ENCODE results near the gene ZNF268. TPM values are rescaled to one million over a fixed set of nuclear protein-coding genes. Genes with fewer than 3 reads are reported as not detected.

Gene ZNF268
- total and polyA plus RNA-seq, 2 of the 13 experiments (the other 11 are each of a cell fraction or from before 2014, with no cell fraction given): 7.6 to 31.3 TPM

GRCh38 chr12:133181238-133181959 is at the start of gene ZNF268 (continued):
- TF ChIP-seq MYPOP (CRISPR knock-in tag; IDR thresholded peaks at IDR 0.05) (no peak; the same call in 1 of the 2 replicates), ZNF10 (CRISPR knock-in tag; IDR thresholded peaks at IDR 0.05; ENCODE audit: borderline replicate concordance, low read depth) (no peak), JUN (CRISPR knock-in tag; IDR thresholded peaks at IDR 0.05) (no peak), SRSF1 (optimal IDR thresholded peaks at IDR 0.05; ENCODE audit: low read depth, low read length) (peak; percentile 81), ZBTB8A (CRISPR knock-in tag; IDR thresholded peaks at IDR 0.05; ENCODE audit: borderline replicate concordance, low read depth) (no peak), TSC22D2 (CRISPR knock-in tag; IDR thresholded peaks at IDR 0.05; ENCODE audit: borderline replicate concordance) (no peak), KMT2B (CRISPR knock-in tag; IDR thresholded peaks at IDR 0.05) (peak; percentile 97), POLR2G (IDR thresholded peaks at IDR 0.05; ENCODE audit: low read depth, low read length) (peak; percentile 83), ESRRA (CRISPR knock-in tag; IDR thresholded peaks at IDR 0.05; ENCODE audit: low read depth) (peak; percentile 61; the same call in 1 of the 2 replicates), REL (CRISPR knock-in tag; conservative IDR thresholded peaks at IDR 0.05) (no peak), FOXP1 (IDR thresholded peaks at IDR 0.05) (no peak), FOXP1 (CRISPR knock-in tag; IDR thresholded peaks at IDR 0.05) (no peak), SALL1 (CRISPR knock-in tag; IDR thresholded peaks at IDR 0.05) (peak; percentile 64; the same call in 1 of the 2 replicates), MNT (IDR thresholded peaks at IDR 0.05) (no peak), ZNF552 (CRISPR knock-in tag; IDR thresholded peaks at IDR 0.05; ENCODE audit: borderline replicate concordance) (no peak), ZNF839 (CRISPR knock-in tag; IDR thresholded peaks at IDR 0.05; ENCODE audit: borderline replicate concordance) (no peak), ZNF501 (CRISPR knock-in tag; IDR thresholded peaks at IDR 0.05) (peak; percentile 89), ZSCAN12 (CRISPR knock-in tag; IDR thresholded peaks at IDR 0.05) (no peak), THAP8 (CRISPR knock-in tag; IDR thresholded peaks at IDR 0.05; ENCODE audit: borderline replicate concordance) (no peak), TOPORS (CRISPR knock-in tag; IDR thresholded peaks at IDR 0.05) (no peak), ZNF576 (CRISPR knock-in tag; IDR thresholded peaks at IDR 0.05) (no peak), ZNF256 (CRISPR knock-in tag; conservative IDR thresholded peaks at IDR 0.05) (no peak), ZNF24 (IDR thresholded peaks at IDR 0.05) (no peak), MAX (IDR thresholded peaks at IDR 0.05) (peak; percentile 65; the same call in 1 of the 2 replicates), SMC3 (IDR thresholded peaks at IDR 0.05; ENCODE audit: low read length) (peak; percentile 13; the same call in 1 of the 2 replicates), MIER2 (CRISPR knock-in tag; IDR thresholded peaks at IDR 0.05) (peak; percentile 58; the same call in 1 of the 2 replicates), MXD3 (CRISPR knock-in tag; IDR thresholded peaks at IDR 0.05) (peak; percentile 54; the same call in 1 of the 2 replicates)

All from HepG2 (cell line).